Measurements from ENCODE around the gene PTK7.

PTK7 gene

GRCh38 chr6:43101497-43101896 is 25.4 kb downstream of the PTK7 start:
- H3K4me3 ChIP-seq (ENCODE audit: low read depth, low read length) = no peak overlapping the region
- no peak for DNase-seq (ENCODE audit: low read depth, low spot score)
- TF ChIP-seq, protein P1, sequence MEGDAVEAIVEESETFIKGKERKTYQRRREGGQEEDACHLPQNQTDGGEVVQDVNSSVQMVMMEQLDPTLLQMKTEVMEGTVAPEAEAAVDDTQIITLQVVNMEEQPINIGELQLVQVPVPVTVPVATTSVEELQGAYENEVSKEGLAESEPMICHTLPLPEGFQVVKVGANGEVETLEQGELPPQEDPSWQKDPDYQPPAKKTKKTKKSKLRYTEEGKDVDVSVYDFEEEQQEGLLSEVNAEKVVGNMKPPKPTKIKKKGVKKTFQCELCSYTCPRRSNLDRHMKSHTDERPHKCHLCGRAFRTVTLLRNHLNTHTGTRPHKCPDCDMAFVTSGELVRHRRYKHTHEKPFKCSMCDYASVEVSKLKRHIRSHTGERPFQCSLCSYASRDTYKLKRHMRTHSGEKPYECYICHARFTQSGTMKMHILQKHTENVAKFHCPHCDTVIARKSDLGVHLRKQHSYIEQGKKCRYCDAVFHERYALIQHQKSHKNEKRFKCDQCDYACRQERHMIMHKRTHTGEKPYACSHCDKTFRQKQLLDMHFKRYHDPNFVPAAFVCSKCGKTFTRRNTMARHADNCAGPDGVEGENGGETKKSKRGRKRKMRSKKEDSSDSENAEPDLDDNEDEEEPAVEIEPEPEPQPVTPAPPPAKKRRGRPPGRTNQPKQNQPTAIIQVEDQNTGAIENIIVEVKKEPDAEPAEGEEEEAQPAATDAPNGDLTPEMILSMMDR (IDR thresholded peaks at IDR 0.05; ENCODE audit: insufficient read depth, low read length, missing control alignments) = no peak
- POLR2A ChIA-PET = no interaction called here
- CTCF ChIA-PET = no interaction called here

DNA sequence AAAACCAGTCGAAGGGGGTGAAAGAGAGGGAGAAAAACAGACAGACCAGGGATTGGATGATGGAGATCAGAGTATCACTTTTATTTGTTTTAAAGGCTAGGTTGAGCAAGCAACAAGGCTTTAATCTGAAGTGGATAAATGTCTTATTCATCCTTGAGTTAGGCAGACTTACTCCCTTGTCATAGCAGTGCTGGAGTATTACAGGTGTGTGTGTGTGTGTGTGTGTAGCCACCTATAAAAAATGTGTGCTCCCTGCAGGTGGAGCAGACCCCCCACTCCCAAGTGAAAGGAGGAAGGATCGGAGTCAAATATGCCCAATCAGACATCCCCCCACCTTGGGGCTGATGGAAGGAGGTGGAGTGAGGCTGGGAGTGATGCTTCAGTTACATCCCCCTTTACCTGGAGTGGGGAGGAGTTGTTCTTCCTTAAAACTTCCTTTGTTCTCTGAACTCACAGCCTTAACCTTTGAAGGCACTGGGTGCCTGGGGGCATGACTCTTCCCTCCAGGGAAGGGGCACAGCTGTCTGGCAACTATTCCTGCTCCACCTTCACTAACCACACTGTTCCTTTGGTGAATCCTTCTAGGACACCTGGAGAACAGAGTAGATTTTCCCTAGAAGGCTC is 27.3 kb downstream of the PTK7 start:
- H3K4me3 ChIP-seq (ENCODE audit: low read depth, low read length) = no peak overlapping the region
- CTCF ChIA-PET = no interaction called here
- TF ChIP-seq, protein P1 (IDR thresholded peaks at IDR 0.05; ENCODE audit: insufficient read depth, low read length, missing control alignments) = no peak
- DNase-seq (ENCODE audit: low read depth, low spot score) = no peak
- POLR2A ChIA-PET = no interaction called here

DNA sequence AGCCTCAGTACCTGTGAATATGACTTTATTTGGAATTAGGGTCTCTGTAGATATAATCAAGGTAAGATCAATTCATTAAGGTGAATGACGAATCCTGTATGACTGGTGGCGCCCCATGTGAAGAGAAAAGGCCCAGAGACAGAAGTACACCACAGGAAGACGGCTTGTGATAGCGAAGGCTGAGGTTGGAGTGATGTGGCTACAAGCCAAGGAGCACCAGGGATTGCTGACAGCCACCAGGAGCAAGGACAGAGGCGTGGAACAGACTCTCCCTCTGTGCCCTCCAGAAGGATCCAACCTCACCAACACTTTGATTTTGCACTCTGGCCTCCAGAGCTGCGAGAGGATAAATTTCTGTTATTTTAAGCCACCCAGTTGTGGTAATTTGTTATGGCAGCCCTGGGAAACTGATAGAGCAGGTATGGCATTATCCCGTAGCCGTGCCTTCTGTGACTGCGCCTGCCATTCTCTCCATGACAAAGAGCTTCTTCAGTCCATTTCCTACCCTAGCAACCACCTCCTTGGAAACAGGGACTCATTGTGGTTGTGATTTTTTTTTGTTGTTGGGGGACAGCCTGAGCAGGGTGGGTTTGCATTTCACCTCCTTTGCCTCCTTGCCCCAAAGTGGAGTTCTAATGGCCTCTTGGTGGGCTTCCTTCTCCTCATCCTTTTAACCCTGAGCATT is 29.6 kb downstream of the PTK7 start:
- no peak for DNase-seq (ENCODE audit: low read depth, low spot score)
- H3K4me3 ChIP-seq (ENCODE audit: low read depth, low read length) = no peak overlapping the region
- ChIA-PET POLR2A (no interaction called here), CTCF (no interaction called here)
- TF ChIP-seq, protein P1 (IDR thresholded peaks at IDR 0.05; ENCODE audit: insufficient read depth, low read length, missing control alignments) = no peak

- POLR2A ChIA-PET = no interaction called here
Observed at GRCh38 chr6:43107344-43108062, 31.4 kb downstream of the PTK7 start.

GRCh38 chr6:43113431-43114260 is 37.5 kb downstream of the PTK7 start:
- POLR2A ChIA-PET = interaction anchor here (0.6 to 1.0 kb wide), 3 partner anchors 11 to 81 kb away, joined by 3 read pairs; no protein-coding TSS in a partner anchor
- CTCF ChIA-PET = interaction anchor here (0.8 to 1.9 kb wide), 4 partner anchors 9 to 16 kb away, joined by 3 to 7 read pairs (median 4); no protein-coding TSS in a partner anchor
- H3K4me3 ChIP-seq (ENCODE audit: low read depth, low read length) = no peak overlapping the region
- DNase-seq (ENCODE audit: low read depth, low spot score) = no peak
- TF ChIP-seq, protein P1 (IDR thresholded peaks at IDR 0.05; ENCODE audit: insufficient read depth, low read length, missing control alignments) = no peak

More at GRCh38 chr6:43107344-43108062, 31.4 kb downstream of the PTK7 start:
- CTCF ChIA-PET = interaction anchor here (1.5 kb wide), 1 partner anchor 36 kb away, joined by 4 read pairs; no protein-coding TSS in a partner anchor
- DNase-seq (ENCODE audit: low read depth, low spot score) = no peak
- H3K4me3 ChIP-seq (ENCODE audit: low read depth, low read length) = no peak overlapping the region
- TF ChIP-seq, protein P1 (IDR thresholded peaks at IDR 0.05; ENCODE audit: insufficient read depth, low read length, missing control alignments) = no peak

All from AG04449 (cell line).